Myocyte (in vitro differentiated cells): ENCODE results near the gene CCDC90B. TPM values are rescaled to one million over a fixed set of nuclear protein-coding genes. Genes with fewer than 3 reads are reported as not detected.
"Not testable (repeated sequence)": the region's sequence is repeated elsewhere in the genome, so short reads cannot be mapped to it uniquely, and the experiment has no call there.

Experiments used
- DNase-seq: peaks from one replicate; pipeline ENCODE4 v3.0.0-alpha.2; 2012; ENCODE audit warnings: low read depth
- polyA plus RNA-seq: library from polyadenylated mRNA; unstranded; fragments of >200 nt; gene quantifications from one replicate; pipeline ENCODE4 v1.2.1, GENCODE V29; 2012; ENCODE audit warnings: missing spikeins
- total RNA-seq: library from RNA; depleted of rRNA; stranded (reverse); fragments of >200 nt; gene quantifications from 2 replicates; pipeline ENCODE4 v1.2.3, GENCODE V29; 2014

The CCDC90B gene, protein sequence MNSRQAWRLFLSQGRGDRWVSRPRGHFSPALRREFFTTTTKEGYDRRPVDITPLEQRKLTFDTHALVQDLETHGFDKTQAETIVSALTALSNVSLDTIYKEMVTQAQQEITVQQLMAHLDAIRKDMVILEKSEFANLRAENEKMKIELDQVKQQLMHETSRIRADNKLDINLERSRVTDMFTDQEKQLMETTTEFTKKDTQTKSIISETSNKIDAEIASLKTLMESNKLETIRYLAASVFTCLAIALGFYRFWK
- 88.8 and 108 TPM in 2 replicates for total RNA-seq
- polyA plus RNA-seq = 67.7 TPM

DNA sequence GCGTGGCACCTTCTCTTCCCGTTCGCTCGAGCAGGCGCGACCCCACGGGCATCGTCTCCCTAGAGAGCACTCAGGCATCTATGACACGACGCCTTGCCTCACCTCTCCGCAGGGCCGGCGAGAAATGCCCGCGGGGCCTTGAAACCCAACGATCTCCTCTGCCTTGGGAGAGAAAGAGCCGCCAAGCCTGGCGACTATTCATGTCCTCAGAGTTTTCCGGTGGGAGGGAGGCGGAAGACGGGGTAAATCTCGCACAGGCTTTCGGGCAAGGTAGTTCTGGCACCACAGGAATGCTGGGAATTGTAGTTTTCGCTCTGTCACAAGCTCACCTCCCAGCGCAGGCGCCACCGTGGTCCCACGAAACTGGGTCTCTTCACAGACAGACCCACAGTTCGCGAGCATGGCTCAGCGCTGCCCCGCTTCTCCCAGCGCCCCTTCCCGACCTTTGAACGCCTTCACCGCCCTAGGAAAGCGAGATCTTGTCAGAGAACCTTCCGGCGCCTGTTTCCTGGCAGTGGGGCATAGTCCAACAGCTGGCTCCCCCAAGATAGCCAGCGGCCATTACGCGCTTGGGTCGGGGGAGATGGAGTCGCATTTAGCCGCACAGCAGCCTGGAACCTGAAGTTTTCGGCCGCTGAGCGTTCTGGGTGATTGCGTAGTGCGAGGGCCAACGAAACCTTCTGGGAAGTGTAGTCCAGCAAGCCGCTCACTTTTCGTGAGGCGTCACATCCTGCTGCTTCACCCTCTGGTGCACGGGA lies at the start of gene CCDC90B:
Gene CCDC90B (minus strand): TSS at position 597 of the 758 bp plus-strand sequence. CDS start 395 bp downstream, at position 202.
- DNase-seq = peak; percentile 99

GRCh38 chr11:83335446-83336070 lies 49.4 kb upstream of the CCDC90B start:
- no peak for DNase-seq

GRCh38 chr11:83330303-83330702 lies 44.1 kb upstream of the CCDC90B start:
- no peak for DNase-seq

GRCh38 chr11:83326326-83326725 lies 40.2 kb upstream of the CCDC90B start:
- DNase-seq = no peak

DNA sequence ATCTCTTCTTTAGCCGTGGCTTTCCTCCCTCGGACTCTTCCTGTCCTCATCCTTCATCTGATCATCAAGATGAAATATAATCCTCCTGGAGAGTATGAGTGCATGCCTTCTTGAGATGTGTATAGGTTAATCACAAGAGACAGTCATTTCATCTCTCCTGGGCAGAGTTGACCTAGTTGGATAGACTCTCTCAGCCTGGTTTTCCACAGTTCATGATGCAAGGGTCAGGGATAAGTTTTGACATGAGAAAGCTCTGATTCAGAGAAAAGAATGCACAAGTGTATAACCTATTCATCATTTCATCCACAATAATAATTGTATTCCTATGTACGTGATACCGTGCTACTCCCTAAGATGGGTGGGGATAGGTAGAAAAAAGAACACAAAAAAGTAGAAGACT lies 33.2 kb upstream of the CCDC90B start:
- DNase-seq = no peak

GRCh38 chr11:83318931-83319330 lies 32.8 kb upstream of the CCDC90B start:
- no peak for DNase-seq

DNA sequence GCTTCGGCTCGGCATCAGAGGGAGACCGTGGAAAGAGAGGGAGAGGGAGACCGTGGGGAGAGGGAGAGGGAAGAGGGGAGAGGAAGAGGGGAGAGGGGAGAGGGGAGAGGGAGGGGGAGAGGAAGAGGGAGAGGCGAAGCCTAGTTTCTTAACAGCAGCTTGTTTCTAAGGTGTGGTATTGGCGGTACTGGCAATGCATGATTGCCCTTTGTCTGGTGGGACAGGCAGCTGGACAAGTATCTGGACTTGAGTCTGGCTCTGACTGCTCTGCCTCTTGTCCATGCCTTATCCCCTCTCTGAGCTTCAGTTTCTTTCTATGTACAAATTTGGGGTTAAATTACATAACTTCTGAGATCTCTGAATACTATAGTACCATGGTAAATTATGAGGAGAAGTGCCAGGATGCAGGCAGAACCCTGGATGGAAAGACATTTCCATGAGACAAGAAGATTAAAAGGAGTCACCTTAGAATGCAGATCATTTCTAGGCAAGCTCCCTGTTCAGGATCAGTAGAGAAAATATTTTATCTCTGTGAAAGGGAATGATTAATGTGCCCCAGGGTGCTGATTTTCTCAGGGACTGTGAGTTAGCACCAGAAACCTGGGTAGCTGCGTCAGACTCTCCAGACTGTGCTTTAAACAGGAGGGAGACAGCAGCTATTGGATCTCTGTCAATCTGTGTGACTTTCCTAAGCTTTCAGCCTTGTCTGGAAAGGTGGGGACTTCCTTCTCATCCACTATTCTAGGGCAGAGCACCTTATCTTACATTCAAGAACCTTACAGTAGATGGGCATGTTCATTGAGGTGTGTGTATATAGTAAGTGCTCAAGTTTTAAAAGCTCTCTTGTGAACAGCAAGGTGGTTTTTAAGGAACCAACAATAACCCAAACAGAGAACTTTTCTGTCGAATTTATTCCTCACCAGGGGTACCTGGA lies 31.9 kb upstream of the CCDC90B start:
- DNase-seq = no peak

GRCh38 chr11:83316897-83317268 lies 30.7 kb upstream of the CCDC90B start:
- not testable (repeated sequence) for DNase-seq

DNA sequence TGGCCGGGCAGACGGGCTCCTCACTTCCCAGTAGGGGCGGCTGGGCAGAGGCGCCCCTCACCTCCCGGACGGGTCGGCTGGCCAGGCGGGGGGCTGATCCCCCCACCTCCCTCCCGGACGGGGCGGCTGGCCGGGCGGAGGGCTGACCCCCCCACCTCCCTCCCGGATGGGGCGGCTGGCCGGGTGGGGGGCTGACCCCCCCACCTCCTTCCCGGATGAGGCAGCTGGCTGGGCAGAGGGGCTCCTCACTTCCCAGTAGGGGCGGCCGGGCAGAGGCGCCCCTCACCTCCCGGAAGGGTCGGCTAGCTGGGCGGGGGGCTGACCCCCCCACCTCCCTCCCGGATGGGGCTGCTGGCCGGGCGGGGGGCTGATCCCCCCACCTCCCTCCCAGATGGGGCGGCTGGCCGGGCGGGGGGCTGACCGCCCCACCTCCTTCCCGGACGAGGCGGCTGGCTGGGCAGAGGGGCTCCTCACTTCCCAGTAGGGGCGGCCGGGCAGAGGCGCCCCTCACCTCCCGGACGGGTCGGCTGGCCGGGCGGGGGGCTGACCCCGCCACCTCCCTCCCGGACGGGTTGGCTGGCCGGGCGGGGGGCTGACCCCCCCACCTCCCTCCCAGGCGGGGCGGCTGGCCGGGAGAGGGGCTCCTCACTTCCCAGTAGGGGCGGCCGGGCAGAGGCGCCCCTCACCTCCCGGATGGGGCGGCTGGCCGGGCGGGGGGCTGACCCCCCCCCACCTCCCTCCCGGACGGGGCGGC lies 30.2 kb upstream of the CCDC90B start:
- not testable (repeated sequence) for DNase-seq

- DNase-seq = peak; percentile 9
Observed at GRCh38 chr11:83312430-83312829, 26.3 kb upstream of the CCDC90B start.

- no peak for DNase-seq
Observed at GRCh38 chr11:83311701-83312100, 25.5 kb upstream of the CCDC90B start.

DNA sequence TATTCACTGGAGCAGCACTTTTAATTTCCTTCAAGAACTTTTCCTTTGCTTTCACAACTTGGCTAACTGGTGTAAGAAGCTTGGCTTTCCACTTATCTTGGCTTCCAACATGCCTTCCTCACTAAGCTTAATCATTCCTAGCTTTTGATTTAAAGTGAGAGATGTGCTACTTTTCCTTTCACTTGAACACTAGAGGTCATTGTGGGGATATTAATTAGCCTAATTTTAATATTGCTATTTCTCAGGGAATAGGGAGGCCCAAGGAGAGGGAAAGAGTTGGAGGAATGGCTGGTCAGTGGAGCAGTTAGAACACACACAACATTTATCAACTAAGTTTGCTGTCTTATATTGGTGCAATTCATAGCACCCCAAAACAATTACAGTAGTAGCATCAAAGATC lies 24.6 kb upstream of the CCDC90B start:
- DNase-seq = no peak

- not testable (repeated sequence) for DNase-seq
Observed at GRCh38 chr11:83308536-83308935, 22.4 kb upstream of the CCDC90B start.

GRCh38 chr11:83306200-83307080 lies 20.3 kb upstream of the CCDC90B start:
- no peak for DNase-seq

GRCh38 chr11:83303316-83303715 lies 17.1 kb upstream of the CCDC90B start:
- DNase-seq = peak; percentile 16

DNA sequence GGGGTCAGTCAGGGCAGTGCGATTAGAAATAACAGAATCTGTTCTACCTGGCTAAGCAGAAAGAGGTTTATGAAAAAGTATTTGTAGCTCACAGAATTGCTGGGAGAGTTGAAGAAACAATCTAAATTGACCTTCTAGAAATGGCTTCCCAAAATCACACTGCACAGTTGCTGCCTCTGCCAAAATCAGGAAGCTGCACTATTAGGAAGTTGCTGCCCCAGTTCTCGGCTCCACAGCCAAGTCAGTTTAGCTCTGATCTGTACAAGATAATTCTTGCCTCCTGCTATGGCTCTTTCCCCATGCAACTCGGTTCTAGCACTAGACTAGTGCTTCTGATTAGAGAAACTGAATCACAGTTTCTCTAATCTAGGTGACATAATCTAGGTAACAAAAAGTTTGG lies 16.0 kb upstream of the CCDC90B start:
- no peak for DNase-seq

GRCh38 chr11:83299681-83300080 lies 13.5 kb upstream of the CCDC90B start:
- no peak for DNase-seq

GRCh38 chr11:83294208-83294607 lies 8.0 kb upstream of the CCDC90B start:
- no peak for DNase-seq

DNA sequence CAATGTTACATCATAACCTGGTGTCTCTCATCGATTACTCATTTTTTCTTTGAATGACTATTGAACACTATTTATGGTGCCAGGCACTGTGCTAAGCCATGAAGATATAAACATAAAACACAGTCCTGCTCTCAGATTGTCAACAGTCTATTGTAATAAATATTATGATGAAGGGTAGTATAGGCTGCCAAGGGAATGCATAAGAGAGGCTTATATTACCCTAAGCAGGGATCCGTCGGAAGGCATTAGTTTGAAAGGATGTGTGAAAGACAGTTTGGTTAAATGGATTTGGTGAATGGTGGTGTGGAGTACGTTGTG lies 7.2 kb upstream of the CCDC90B start:
- DNase-seq = no peak
